ENCODE data around the gene SNAP23.

Gene SNAP23

GRCh38 chr15:42575188-42576039 is 80.0 kb downstream of the SNAP23 start, which contains the start of gene STARD9:
STARD9 (plus strand) TSS chr15:42575606; CDS start chr15:42575716, 110 bp downstream.
- DNase-seq: peak; percentile 85 to 97 (median 92)

DNA sequence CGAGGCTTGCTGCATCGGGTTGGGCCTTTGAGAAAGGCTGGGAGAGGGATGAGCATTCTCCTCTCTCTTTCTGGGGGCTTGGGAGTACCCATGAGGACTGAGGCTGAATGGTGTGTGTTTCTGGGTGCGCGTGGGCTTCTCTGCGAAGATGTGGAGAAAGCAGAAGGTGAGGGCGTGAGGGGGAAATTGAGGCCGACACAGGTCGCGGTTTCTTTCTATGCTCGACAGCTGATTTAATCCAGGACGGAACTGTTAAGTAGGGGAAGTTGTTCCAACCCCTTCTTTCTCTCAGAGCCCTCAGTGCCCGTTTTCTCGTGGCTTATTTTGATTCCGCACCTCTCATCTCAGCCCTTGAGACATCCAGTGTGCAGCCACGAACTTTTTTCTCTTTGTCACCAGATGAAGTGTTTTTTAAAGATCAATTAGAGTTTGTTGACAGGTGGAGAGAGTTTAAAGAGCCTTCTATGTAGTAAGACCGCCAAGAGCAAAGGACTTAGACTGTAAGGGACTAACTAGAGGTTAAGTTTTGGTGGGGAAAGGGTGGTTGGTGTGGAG is 80.7 kb downstream of the SNAP23 start:
- peak in 1 of 6 experiments; percentile 34 for DNase-seq

DNA sequence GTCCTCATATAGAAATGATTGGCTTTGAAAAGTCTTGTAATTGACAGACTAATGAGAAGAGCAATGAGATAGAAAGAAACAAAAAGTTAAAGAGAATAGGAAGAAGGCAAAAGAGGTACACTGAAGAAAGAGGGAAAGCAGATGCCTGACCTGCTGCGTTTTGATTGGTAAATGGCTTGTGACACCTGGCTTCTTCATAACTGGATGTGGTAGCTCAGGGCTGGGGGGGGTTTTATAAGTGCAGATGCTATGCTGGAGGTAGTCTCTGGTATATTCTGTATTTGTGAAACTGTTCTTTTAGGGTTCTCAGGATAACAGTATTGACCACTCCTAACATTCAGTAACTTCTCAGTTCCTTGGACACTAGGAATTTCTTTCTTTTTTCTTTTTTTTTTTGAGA is 81.3 kb downstream of the SNAP23 start:
- DNase-seq: no peak

DNA sequence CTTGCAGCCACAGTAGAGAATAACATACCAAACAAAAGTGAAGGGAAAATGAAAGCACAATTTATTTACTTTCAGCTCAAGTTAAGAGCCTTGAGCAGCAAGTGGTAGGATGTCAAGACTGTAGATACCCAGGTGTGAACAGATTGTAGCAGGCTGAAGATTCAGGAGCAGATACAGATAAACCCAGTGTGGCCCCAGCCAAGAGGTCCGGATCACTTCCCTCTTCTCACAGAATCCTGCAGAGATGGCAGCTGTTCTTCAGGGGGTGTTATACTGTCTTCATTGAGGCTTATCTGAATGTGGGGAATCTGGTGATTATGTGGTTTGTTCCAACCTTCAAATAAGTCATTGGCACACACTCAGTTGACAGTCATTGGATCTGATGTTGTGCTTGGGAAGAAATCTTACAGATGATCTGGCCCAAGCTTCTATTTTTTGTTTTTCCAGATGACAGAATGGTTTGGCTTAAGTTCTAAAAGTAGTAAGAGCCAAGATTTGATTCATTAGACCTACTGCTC is 82.1 kb downstream of the SNAP23 start:
- DNase-seq: no peak

GRCh38 chr15:42578984-42579537 is 83.6 kb downstream of the SNAP23 start:
- no peak for DNase-seq

DNA sequence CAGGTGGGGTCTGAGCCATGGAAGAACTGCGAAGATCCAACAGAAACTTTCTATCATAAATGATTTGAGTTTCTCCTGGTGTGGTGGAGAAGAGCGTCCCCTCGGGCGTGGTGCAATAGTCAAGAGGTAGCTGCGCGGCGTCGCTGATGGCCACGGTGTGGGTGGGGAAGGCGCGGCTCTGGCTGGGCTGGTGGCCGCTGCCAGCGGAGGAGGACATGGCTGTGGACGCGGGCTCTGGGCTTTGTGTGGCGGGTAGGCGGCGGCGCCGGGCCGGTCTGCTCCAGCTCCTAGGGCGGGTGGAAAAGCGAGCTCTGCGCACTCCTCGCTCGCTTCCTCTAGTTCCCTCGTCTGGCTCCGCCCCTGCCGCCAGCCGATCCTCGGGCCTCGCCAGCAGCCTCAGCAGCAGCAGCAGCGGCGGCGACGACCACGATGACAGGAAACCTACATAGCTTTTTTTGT is 85.9 kb downstream of the SNAP23 start:
- peak; percentile 58 to 75 (median 68) for DNase-seq
